NCI-H69 (cell line): ENCODE results near the gene CGB1.

Source experiments
- DNase-seq: peaks from one replicate; lab custom pipeline; 2025; lab: John Stamatoyannopoulos, UW

The CGB1 gene

DNA sequence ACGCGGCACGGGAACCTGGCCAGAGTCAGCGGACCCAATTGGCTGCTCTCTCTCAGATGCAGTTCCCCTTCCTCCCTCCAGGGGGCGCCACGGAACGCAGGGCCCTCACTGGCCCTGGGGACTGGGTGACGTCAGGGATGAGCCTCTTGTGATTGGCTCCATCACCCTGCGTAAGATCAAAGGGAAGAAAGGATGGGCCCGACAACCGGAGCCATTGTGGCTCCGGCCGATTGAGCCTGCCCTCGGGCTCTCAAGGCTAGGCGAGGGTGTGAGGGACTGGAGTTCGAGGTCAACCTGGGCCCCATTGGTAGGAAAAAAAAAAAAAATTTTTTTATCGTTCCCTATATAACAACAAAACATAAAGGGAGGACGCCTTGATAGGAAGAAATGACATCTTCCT is at the start of gene CGB1:
Gene CGB1, minus strand, starts transcription at position 81 of the 400 bp plus-strand sequence. CDS start 184 bp downstream, outside the sequence.
- peak; percentile 95 for DNase-seq

DNA sequence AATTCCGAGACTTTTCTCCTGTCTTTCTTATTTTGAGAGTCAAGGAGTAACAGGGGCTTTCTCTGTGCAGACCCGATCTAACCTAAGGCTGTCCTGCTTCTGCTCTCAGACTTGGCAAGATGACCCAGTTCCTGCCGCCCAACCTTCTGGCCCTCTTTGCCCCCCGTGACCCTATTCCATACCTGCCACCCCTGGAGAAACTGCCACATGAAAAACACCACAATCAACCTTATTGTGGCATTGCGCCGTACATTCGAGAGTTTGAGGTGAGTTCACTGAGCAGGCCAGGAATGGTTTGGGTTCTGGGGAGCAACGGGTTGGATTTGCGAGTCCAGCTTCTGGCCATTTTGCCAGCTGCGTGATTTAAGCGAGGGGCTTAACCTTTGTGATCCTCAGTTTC is 49.6 kb upstream of the CGB1 start:
- DNase-seq = no peak

- no peak for DNase-seq
Measured at GRCh38 chr19:49085868-49086232, 49.2 kb upstream of the CGB1 start.

GRCh38 chr19:49085020-49085867 is 48.5 kb upstream of the CGB1 start, which contains the start of gene SNRNP70:
Gene SNRNP70 (plus strand): TSS chr19:49085451. CDS start chr19:49086415, 964 bp downstream.
- DNase-seq = peak; percentile 100

DNA sequence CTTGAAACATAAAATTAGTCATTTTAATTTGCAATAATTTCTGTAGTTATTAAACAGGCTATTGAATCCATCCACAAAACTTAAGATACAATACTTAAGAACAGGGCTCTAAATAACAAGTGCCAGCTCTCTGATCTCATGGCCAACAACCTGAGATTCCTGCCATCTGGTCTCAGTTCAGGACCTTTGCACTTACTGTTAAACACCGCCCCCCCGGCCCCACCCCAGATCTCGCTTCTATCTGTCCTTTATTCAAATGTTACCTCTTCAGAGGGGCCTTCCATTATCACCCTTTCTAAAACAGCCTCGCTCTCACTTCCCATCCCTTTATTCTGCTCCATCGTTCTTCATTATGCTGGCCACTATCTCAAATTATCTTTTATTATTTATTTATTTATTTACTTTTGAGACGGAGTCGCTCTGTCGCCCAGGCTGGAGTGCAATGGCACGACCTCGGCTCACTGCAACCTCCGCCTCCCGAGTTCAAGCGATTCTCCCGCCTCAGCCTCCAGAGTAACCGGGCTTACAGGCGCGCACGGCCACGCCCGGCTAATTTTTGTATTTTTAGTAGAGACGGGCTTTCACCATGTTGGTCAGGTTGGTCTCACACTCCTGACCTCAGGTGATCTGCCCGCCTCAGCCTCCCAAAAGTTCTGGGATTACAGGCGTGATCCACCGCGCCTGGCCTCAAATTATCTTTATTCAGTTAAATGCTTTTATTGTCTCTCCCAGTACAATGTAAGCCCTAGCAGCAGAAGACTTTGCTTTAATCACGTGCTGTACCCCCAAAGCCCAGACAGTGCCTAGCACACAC is 47.7 kb upstream of the CGB1 start:
- DNase-seq = peak; percentile 53

DNA sequence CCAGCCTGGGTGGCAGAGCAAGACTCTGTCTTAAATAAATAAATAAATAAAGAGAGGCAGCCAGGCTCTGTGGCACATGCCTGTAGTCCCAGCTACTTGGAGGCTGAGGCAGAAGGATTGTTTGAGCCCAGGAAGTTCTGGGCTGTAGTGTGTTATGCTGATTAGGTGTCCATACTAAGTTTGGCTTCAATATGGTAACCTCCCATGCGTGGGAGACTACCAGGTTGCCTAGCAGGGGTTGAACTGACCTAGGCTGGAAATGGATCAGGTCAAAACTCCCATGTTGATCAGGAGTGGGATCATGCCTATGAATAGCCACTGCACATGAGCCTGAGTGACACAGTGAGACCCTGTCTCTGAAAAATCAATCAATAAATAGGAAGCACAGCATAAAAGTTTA is 44.6 kb upstream of the CGB1 start:
- no peak for DNase-seq

DNA sequence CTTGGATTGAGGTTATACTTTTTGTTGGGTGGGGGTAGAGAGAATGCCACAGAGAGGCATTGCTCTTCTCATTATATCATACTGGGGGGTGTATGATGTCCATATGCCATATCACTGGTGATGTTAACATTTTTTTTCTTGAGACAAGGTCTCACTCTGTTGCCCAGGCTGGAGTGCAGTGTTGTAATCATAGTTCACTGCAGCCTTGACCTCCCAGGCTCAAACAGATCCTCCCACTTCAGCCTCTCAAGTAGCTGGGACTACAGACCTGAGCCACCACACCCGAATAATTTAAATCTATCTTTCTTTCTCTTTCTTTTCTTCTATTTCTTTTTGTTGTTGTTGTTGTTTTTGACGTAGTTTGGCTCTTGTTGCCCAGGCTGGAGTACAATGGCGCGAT is 43.7 kb upstream of the CGB1 start:
- DNase-seq = no peak

DNA sequence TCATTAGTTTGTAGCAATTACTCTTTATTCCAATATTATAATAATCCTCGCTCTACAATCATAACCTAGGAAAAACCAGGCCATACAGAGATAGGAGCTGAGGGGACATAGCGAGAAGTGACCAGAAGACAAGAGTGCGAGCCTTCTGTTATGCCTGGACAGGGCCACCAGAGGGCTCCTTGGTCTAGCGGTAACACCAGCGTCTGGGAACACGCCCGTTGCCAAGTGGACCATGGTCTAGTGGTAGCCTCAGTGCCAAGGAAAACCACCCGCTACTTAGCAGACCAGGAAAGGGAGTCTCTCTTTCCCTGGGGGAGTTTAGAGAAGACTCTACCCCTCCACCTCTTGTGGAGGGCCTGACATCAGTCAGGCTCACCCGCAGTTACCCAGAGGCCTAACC is 38.2 kb upstream of the CGB1 start:
- DNase-seq = peak; percentile 68

GRCh38 chr19:49073514-49074378 is 37.1 kb upstream of the CGB1 start:
- DNase-seq = peak; percentile 61

DNA sequence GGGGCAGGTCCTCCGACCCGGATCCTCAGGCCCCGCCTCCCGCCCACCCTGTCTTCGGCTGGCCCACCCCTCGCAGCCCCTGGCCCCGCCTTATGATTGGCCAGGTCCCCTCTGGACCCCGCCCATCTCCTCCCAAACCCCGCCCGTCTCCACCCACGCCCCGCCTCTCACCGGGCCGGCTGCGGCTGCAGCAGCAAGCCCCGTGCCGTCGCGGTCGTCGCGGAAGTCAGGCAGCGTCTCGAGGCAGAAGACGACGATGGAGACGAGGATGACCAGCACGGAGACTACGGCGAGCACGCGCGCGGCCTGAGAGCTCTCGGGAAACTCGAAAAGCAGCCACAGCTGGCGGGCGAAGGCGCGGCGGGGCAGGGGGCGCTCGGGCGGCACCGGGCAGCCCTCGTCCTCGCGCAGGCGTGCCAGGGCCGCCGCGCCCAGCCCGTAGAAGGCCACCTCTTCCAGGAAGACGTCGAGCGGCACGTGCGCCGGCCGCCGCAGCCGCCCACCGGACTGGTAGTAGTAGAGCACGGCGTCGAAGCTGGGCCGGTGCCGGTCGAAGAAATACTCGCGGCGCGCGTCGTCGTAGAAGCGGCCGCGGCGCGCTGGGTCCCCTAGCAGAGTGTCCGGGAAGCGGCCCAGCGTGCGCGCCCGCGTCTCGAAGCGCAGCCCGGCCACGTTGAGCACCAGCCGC is 35.3 kb upstream of the CGB1 start:
- no peak for DNase-seq

GRCh38 chr19:49070416-49070815 is 33.7 kb upstream of the CGB1 start:
- no peak for DNase-seq

- no peak for DNase-seq
Measured at GRCh38 chr19:49069026-49069425, 32.3 kb upstream of the CGB1 start.

- DNase-seq = no peak
Measured at GRCh38 chr19:49067554-49067953, 30.9 kb upstream of the CGB1 start.

DNA sequence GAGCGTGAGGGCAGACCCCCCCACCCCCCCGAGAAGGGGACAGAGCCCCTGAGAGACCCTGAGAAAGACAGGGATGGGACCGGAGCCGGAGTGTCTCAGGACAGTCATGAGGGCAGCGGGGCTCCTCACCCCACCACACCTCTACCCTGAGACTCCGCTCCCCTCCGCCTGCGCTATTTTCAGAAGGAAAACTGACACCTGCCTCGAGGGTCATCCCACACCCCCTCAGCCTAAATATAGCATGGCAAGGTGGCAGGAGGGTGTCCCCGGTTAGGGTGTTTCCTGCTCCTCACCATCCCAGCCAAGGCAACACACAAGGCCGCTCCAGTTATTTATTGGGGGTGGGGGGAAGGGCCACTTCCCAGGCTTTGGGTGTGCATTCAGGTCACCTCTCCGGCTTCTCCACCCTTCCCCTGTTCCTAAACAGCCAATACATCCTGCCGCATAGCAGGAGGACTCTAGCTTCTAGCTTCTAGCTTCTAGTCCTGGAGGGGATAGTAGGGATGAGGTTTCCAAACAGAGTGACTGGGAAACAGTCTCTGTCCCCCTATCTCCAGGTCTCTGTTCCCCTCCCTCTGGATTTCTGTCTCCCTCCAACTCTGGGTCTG is 29.3 kb upstream of the CGB1 start:
- no peak for DNase-seq

DNA sequence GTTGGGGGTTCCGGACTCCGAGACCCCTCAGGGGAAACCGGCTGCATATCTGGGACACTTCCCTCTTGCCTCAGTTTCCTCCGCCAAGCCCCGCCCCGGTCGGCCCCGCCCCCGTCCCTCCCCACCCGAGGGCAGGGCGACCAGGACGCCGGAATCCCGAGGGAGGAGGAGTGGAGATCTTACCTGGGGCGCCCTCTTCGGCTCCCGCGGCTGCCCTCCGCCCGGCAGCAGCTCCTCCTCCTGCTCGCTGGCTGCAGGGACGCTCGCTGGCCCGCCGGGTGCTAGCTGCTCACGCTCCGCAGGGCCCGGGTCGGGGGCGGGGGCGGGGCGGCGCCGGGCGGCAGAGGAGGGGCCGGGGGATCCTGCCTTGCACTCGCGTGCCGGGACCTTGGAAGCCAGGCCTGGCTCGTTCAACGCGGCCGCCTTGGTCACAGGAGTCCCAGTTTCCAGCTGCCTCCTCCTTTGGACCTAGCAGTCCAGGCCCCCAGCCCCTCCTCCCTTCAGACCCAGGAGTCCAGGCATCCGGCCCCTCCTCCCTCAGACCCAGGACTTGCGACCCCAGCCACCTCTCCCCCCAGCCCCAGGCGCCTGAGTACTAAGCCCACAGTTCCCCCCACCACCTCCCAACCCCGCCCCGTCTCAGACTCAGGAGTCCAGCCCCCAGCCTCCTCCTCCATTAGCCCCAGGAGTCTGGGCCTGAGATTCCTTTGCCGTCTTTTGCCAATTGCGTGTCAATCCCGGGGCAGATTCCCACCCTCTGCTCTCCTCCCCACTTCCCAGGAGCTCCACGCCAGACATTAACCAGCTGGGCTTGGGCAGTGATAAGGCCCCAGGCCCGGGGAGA is 28.3 kb upstream of the CGB1 start, which contains the start of gene NTF4:
Gene NTF4, minus strand, starts transcription at position 51 of the 844 bp plus-strand sequence. CDS start 2,821 bp downstream, outside the sequence.
- DNase-seq = peak; percentile 52

- no peak for DNase-seq
Measured at GRCh38 chr19:49064029-49064629, 27.4 kb upstream of the CGB1 start.

GRCh38 chr19:49061445-49061844 is 24.8 kb upstream of the CGB1 start:
- no peak for DNase-seq

DNA sequence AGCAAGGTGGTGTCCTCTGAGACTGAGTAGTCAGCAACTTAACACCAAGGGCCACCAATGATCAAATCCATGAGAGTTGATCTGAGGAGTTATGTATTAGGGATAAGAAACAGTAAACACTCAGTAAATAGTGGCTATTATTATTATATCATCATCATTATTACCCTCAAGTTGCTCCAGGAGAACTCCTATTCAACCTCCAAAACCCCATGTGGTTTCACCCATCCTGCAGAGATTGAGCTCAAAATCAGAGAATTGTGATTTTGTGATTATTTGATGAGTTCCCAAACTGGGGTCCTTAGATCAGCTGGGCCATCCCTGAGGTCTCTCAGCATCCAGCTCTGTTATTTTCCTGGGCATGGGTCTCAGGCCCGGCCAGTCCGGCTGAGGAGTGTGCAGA is 24.3 kb upstream of the CGB1 start:
- DNase-seq = no peak

- DNase-seq = no peak
Measured at GRCh38 chr19:49059053-49059452, 22.4 kb upstream of the CGB1 start.

GRCh38 chr19:49058562-49058961 is 21.9 kb upstream of the CGB1 start:
- peak; percentile 23 for DNase-seq
